C4-2B (cell line): ENCODE results near the gene AP2A2.

Experiments
- CTCF ChIP-seq: fragments of 450-650 bp; conservative IDR thresholded peaks from 2 replicates; pipeline ENCODE4 v1.5.1; 2017; ENCODE audit warnings: mild to moderate bottlenecking
- ZFX ChIP-seq: fragments of 450-650 bp; IDR thresholded peaks from 2 replicates; pipeline ENCODE4 v1.6.1; 2017

- TF ChIP-seq CTCF (no peak), ZFX (no peak)
Measured at GRCh38 chr11:975827-976226, 50.2 kb downstream of the AP2A2 start.
